Right lobe of liver (tissue), 6 donors: ENCODE measurements around the gene GLIS2. TPM values are rescaled to one million over a fixed set of nuclear protein-coding genes. Genes with fewer than 3 reads are reported as not detected.

Source experiments
- ATAC-seq, 4 donors: fragments of 200-7000 bp; cut with Tn5 transposase; one replicate each; pipeline ENCODE4 v1.9.1; 2020; ENCODE audit warnings: mild to moderate bottlenecking in 4 of 4, moderate library complexity in 4 of 4
- DNase-seq, 3 donors: peaks; one replicate each; pipeline ENCODE4 v3.0.0-alpha.2; 2020
- H3K27ac ChIP-seq, 3 donors: fragments of 200-600 bp; one replicate each; pipeline ENCODE4 v1.8.0; 2022
- H3K27me3 ChIP-seq, 2 donors: fragments of 200-600 bp; one replicate each; pipeline ENCODE4 v1.8.0; 2022
- H3K36me3 ChIP-seq, 4 donors: fragments of 200-600 bp; sonication (generic) in 1 of 4; one replicate each; pipeline versions ENCODE4 v1.5.1 to v1.8.0; 2017 to 2022; ENCODE audit warnings: control low read depth in 1 of 4
- H3K4me1 ChIP-seq, 4 donors: fragments of 200-600 bp; sonication (generic) in 1 of 4; one replicate each; pipeline versions ENCODE4 v1.5.1 to v1.8.0; 2017 to 2022; ENCODE audit warnings: control low read depth in 1 of 4
- H3K4me3 ChIP-seq, 3 donors: fragments of 200-600 bp; one replicate each; pipeline ENCODE4 v1.8.0; 2022
- H3K9me3 ChIP-seq, 4 donors: fragments of 200-600 bp; sonication (generic) in 1 of 4; one replicate each; pipeline versions ENCODE4 v1.5.1 to v1.8.0; 2017 to 2022; ENCODE audit warnings: control low read depth in 1 of 4
- CTCF ChIP-seq, 4 donors: fragments of 200-600 bp in 3 of 4; fragments of 450-650 bp in 1 of 4; IDR thresholded peaks; one replicate each; pipeline versions ENCODE4 v1.5.1 to v1.8.0; 2016 to 2022; ENCODE audit warnings: antibody characterized with exemption in 4 of 4, mild to moderate bottlenecking in 2 of 4
- POLR2A ChIP-seq: fragments of 450-650 bp; IDR thresholded peaks from one replicate; pipeline ENCODE4 v1.6.1; 2017; ENCODE audit warnings: antibody characterized with exemption, mild to moderate bottlenecking
- WGBS: methylation state at CpG from one replicate; pipeline ENCODE4 v1.1.6; 2018; ENCODE audit warnings: low coverage, low lambda C conversion rate; ENCODE audit not compliant: insufficient coverage; ENCODE audit errors: missing lambda C conversion rate; 5-methylcytosine and 5-hydroxymethylcytosine counted together
- intact Hi-C, 2 donors: fragments of 100-400 bp; cut with DNase I; formaldehyde crosslinking; loops; one replicate each; pipeline versions ENCODE4 v1.11.2 to v1.14.1; 2022
- total RNA-seq, 6 experiments: library from RNA; depleted of rRNA in 2 of 6; stranded (reverse); fragments of >200 nt in 2 of 6; fragmentation: NEBNext Ultra II Directional in 3 of 6; extraction: Animal tissue kit (Norgen Biotek cat#: 25700) in 3 of 6; gene quantifications; one replicate each; pipeline versions ENCODE4 v1.1.0 to v1.2.4, GENCODE V29; 2016 to 2023
- donor health status: DM: no; HTN: yes; CAD: no.
- donor health status: DM: no; HTN: no; CAD: no.
- donor health status: DM: no; HTN: no; CAD: no.
- donor health status: DM: no; HTN: yes; CAD: no.
- donor health status: DM: no; HTN: yes; CAD: no.

Gene GLIS2
- total RNA-seq, 6 experiments from 2014 or later, result 0.79 to 2.6 (median 1.4) TPM

GRCh38 chr16:4323845-4324488, 8.1 kb downstream of the GLIS2 start:
- no CpG with 5 or more reads among the region's 12 CpGs for WGBS

GRCh38 chr16:4324492-4325252, 8.8 kb downstream of the GLIS2 start:
- H3K36me3 ChIP-seq, result no peaks in the 10 kb centered on the region
- no peak for ATAC-seq
- WGBS, result 80% methylated on average over 1 of the region's 22 CpGs
- TF ChIP-seq POLR2A (no peak), CTCF (IDR thresholded peaks at IDR 0.05) (no peak)
- DNase-seq, result peak in 1 of 3 donors; percentile 16
- no peak overlapping the region for H3K27ac ChIP-seq
- H3K27me3 ChIP-seq, result no peaks in the 10 kb centered on the region
- peaks cover 0 to 20% (median 5%) of the 10 kb centered on the region in 4 donors for H3K4me1 ChIP-seq
- intact Hi-C loops, result no loop called here
- H3K4me3 ChIP-seq, result no peak overlapping the region
- H3K9me3 ChIP-seq, result no peaks in the 10 kb centered on the region

More at GRCh38 chr16:4323845-4324488, 8.1 kb downstream of the GLIS2 start:
- intact Hi-C loops, result no loop called here
- DNase-seq (peak in 1 of 3 donors; percentile 28), ATAC-seq (peak in 3 of 4 donors; percentile 3 to 28 (median 11))
- Histone ChIP-seq H3K4me1 (peaks cover 0 to 16% (median 5%) of the 10 kb centered on the region in 4 donors), H3K9me3 (no peaks in the 10 kb centered on the region), H3K4me3 (no peak overlapping the region), H3K27ac (peak overlapping the region in 2 of 3 donors; percentile 33 to 54), H3K36me3 (no peaks in the 10 kb centered on the region), H3K27me3 (no peaks in the 10 kb centered on the region)
- TF ChIP-seq POLR2A, result no peak
- TF ChIP-seq CTCF (IDR thresholded peaks at IDR 0.05), result no peak

- TF ChIP-seq POLR2A (no peak), CTCF (IDR thresholded peaks at IDR 0.05) (no peak)
- Histone ChIP-seq H3K36me3 (no peaks in the 10 kb centered on the region), H3K4me3 (no peak overlapping the region), H3K9me3 (no peaks in the 10 kb centered on the region), H3K27ac (no peak overlapping the region), H3K27me3 (no peaks in the 10 kb centered on the region), H3K4me1 (peaks cover 0 to 24% (median 5%) of the 10 kb centered on the region in 4 donors)
- WGBS, result no CpG with 5 or more reads among the region's 6 CpGs
- DNase-seq (peak in 1 of 3 donors; percentile 15), ATAC-seq (no peak)
- intact Hi-C loops, result no loop called here
These were observed 9.4 kb downstream of the GLIS2 start for GRCh38 chr16:4325253-4325758.

- no peak for TF ChIP-seq CTCF (IDR thresholded peaks at IDR 0.05)
- TF ChIP-seq POLR2A, result no peak
- DNase-seq (no peak), ATAC-seq (peak in 1 of 4 donors; percentile 1)
- no peaks in the 10 kb centered on the region for H3K27me3 ChIP-seq
- no peaks in the 10 kb centered on the region for H3K36me3 ChIP-seq
- H3K27ac ChIP-seq, result peak overlapping the region; percentile 25 to 57 (median 50)
- H3K4me1 ChIP-seq, result peaks cover 0 to 24% (median 5%) of the 10 kb centered on the region in 4 donors
- peak overlapping the region; percentile 32 to 56 (median 35) for H3K4me3 ChIP-seq
- H3K9me3 ChIP-seq, result no peaks in the 10 kb centered on the region
- WGBS, result no CpG with 5 or more reads among the region's 57 CpGs
- intact Hi-C loops, result no loop called here
These were observed 11.6 kb downstream of the GLIS2 start for GRCh38 chr16:4327386-4328045.
